HG02840 (cell line): ENCODE results near the gene GTPBP6.
A peak's percentile ranks its signal among the peaks of the same experiment; 100 is the strongest.

Source experiments
- ATAC-seq: cut with Tn5 transposase; IDR thresholded peaks from one replicate; pipeline ENCODE4 v1.9.1; 2021; ENCODE audit warnings: mild to moderate bottlenecking, moderate library complexity, moderate number of reproducible peaks; ENCODE audit not compliant: unreplicated experiment, low FRiP score

The GTPBP6 gene, protein sequence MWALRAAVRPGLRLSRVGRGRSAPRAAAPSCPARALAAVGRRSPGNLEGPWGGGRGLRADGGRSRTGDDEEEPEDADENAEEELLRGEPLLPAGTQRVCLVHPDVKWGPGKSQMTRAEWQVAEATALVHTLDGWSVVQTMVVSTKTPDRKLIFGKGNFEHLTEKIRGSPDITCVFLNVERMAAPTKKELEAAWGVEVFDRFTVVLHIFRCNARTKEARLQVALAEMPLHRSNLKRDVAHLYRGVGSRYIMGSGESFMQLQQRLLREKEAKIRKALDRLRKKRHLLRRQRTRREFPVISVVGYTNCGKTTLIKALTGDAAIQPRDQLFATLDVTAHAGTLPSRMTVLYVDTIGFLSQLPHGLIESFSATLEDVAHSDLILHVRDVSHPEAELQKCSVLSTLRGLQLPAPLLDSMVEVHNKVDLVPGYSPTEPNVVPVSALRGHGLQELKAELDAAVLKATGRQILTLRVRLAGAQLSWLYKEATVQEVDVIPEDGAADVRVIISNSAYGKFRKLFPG

DNA sequence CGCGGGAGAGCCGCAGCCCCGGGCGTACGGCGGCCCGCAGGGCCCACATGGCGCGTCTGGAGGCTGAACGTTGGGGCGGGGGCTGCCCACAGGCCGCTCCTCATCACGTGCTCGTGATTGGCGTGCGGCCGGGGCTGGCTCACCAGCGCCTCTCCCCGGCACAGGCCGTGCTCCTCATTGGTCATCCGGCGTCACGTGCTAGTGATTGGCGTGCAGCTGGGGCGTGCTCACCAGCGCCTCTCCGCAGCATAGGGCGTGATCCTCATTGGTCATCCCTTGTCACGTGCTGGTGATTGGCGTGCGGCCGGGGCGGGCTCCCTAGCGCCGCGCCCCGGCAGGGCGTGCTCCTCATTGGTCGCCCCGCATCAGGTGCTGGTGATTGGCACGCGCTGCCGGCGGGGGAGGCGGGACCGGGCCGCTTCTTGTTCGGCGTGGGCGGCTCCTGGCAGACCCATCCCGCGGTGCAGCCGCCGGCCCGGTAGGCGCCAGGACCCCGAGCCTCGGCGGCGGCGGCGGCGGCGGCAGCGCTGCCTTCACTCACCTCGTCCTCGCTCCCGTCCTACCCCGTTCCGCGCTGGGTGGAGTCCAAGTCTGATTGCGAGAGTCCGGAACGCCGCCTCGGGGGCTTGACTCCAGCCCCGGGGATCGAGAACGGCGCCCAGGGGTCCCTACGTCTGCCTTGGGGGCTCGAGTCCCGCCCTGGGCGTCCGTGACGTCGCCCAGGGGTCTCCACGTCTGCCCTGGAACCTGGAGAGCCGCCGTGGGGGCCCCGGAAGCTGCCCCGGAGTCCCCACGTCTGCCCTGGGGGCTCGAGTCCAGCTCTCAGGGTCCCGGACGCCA, at the start of gene GTPBP6:
Gene GTPBP6 (minus strand): TSS at position 58 of the 840 bp plus-strand sequence. CDS start 9 bp downstream, at position 49.
- peak; percentile 89 for ATAC-seq

- ATAC-seq: no peak
These were observed 49.3 kb upstream of the GTPBP6 start for GRCh38 chrX:367866-368265.

DNA sequence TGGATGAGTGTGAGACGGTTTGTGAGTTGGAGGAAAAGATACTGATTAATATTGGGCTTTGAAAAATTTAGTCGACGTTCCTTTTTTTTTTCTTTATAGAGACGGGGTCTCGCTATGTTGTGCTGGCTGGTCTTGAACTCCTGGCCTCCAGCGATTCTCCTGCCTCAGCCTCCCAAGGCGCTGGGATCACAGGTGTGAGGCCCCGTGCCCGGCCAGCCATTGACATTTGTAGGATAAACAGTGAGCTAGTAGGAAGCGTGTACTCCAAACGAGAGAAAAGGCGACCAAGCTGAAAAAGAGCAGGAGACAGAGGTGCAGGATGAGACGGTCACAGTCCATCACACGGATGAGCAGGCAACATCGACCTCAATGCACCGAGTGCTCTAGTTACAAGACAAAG, 48.8 kb upstream of the GTPBP6 start:
- ATAC-seq: no peak

- no peak for ATAC-seq
These were observed 45.2 kb upstream of the GTPBP6 start for GRCh38 chrX:363621-364375.

DNA sequence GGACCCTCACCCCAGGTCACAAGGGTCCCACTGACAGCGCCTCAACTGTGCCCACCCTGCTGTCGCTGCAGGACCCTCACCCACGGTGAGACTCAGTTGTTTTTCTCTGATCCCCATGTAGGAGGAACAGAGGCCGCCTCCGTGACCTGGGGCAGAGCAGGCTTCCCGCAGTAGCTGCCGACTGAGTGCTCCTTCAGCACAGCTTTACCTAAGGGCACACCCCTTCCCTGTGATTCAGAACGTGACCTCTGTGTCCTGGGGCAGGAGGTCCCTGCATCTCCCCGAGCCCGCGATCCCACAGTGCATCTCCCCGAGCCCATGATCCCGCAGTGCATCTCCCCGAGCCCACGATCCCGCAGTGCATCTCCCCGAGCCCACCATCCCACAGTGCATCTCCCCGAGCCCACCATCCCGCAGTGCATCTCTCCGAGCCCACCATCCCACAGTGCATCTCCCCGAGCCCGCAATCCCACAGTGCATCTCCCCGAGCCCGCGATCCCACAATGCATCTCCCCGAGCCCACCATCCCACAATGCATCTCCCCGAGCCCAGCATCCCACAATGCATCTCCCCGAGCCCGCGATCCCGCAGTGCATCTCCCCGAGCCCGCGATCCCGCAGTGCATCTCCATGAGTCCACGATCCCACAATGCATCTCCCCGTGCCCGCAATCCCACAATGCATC, 44.5 kb upstream of the GTPBP6 start:
- no peak for ATAC-seq

DNA sequence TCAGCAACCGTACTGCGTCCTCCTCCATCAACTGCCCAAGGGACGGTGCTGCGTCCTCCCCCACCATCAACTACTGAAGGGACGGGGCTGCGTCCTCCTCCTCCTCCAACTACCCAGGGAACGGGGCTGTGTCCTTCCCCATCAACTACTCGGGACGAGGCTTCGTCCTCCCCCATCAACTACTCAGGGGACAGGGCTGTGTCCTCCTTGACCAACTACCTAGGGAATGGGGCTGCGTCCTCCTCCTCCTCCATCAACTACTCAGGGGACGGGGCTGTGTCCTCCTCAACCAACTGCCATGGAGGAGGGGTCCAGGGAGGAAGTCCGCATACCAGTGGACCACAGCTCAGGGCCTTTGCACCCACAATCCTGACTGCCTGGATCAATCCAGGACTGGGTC, 43.8 kb upstream of the GTPBP6 start:
- ATAC-seq: no peak

DNA sequence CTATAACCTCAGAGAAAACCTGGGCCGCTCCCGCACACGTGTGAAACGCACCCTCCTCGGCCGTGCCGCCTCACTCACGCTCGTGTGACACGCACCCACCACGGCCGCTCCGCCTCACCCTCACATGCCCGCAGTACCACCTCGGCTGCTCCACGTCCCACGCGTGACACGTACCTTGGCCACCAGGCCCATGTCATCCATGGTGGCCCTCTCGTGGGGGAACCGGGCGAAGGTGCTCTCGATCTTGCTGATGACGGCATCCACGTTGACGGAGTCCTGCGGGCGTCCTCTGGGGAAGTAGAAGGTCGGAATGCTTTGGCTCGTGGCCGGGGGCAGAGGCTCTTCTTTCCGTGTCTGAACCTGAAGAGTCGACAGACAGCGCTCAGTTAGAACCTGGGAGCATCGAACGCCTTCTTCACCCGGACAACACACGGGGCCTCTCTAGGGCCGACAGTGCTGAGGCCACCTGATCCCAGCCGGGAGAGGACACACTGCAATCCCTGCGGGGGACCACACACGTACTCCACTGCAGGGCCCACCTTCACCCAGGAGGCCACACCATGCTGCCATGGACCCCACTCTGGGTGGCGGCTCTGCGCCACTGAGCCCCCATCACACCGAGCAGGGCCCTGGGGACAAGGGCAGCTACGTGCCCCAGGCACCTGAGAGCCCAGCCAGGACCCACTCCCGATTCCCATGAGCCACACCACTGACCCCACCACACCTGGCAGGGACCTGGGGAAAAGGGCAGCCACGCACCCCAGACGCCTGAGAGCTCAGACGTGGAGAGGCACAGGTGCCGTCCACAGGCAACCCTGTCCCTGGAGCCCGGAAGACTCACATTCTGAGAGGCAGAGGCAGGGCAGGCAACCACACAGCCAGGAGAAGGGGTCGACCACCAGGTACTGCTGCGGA, 42.9 kb upstream of the GTPBP6 start:
- ATAC-seq: no peak

GRCh38 chrX:360496-361150, 42.0 kb upstream of the GTPBP6 start:
- no peak for ATAC-seq

DNA sequence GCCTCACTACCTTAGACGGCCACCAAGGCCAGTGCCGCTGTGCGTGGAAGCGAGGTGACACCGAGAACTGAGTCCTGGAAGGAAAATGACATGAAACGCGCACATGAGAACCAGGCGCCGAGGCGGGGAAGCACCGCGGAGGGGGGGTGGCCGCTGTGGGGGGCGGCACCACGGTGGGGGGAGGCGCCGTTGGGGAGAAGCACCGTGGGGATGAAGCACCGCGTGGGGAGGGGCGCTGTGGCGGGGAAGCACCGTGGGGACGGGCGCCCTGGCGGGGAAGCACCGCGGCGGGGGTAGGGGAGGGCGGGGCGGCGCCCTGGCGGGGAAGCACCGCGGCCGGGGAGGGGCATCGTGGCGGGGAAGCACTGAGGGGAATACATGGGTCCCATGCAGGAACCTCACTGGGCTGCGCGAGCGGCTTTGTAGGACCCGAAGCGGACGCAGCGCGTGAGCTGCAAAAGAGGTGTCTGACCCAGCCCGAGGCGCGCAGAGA, 40.1 kb upstream of the GTPBP6 start:
- ATAC-seq: no peak

GRCh38 chrX:357693-358471, 39.3 kb upstream of the GTPBP6 start:
- no peak for ATAC-seq

- ATAC-seq: no peak
These were observed 38.6 kb upstream of the GTPBP6 start for GRCh38 chrX:357035-357692.

GRCh38 chrX:356385-357034, 37.9 kb upstream of the GTPBP6 start:
- ATAC-seq: no peak

- no peak for ATAC-seq
These were observed 36.9 kb upstream of the GTPBP6 start for GRCh38 chrX:355329-356050.

DNA sequence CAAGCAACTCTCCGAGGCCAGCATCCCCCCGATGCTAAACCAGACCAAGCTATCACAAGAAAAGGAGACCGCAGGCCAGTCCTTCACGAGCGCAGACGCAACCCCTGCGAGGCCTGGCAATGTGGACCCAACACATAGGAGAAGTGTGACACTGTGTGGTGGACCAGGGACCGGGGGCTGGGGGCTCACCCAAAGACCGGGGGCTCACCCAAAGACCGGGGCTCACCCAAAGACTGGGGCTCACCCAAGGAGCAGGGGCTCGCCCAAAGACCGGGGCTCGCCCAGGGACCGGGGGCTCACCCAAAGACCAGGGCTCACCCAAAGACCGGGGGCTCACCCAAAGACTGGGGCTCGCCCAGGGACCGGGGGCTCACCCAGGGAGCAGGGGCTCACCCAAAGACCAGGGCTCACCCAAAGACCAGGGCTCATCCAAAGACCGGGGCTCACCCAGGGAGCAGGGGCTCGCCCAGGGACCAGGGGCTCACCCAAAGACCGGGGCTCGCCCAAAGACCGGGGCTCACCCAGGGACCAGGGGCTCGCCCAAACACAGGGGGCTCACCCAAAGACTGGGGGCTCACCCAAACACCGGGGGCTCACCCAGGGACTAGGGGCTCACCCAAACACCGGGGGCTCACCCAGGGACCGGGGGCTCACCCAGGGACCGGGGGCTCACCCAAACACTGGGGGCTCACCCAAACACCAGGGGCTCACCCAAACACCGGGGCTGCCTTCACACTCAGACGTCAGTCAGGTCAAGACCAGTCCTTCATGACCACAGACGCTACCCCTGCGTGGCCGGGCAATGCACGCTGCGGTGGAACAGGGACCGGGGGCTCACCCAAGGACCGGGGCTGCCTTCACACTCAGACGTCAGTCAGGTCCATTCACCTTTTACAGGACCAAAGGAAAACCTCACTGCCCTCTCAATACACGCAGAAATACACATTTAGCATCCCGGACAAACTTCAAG, 35.3 kb upstream of the GTPBP6 start:
- no peak for ATAC-seq
